Upper lobe of left lung (tissue), 6 donors: ENCODE measurements around the gene SZT2. TPM values are rescaled to one million over a fixed set of nuclear protein-coding genes. Genes with fewer than 3 reads are reported as not detected.

ENCODE experiments used
- ATAC-seq, 2 donors: fragments of 200-7000 bp; cut with Tn5 transposase; one replicate each; pipeline ENCODE4 v1.9.1; 2022; ENCODE audit warnings: mild to moderate bottlenecking in 2 of 2, moderate library complexity in 2 of 2; ENCODE audit not compliant: low FRiP score in 2 of 2
- DNase-seq, 2 donors: peaks; one replicate each; pipeline ENCODE4 v3.0.0-alpha.2; 2019 to 2020
- H3K27ac ChIP-seq, 4 donors: fragments of 200-600 bp; sonication (generic); one replicate each; pipeline ENCODE4 v1.5.1; 2016 to 2019
- H3K27me3 ChIP-seq, 4 donors: fragments of 200-600 bp; sonication (generic); one replicate each; pipeline ENCODE4 v1.5.1; 2017 to 2019
- H3K36me3 ChIP-seq, 4 donors: fragments of 200-600 bp; sonication (generic); one replicate each; pipeline ENCODE4 v1.5.1; 2016 to 2019
- H3K4me1 ChIP-seq, 4 donors: fragments of 200-600 bp; sonication (generic); one replicate each; pipeline ENCODE4 v1.5.1; 2018 to 2019
- H3K4me3 ChIP-seq, 4 donors: fragments of 200-600 bp; sonication (generic); one replicate each; pipeline ENCODE4 v1.5.1; 2017 to 2019; ENCODE audit warnings: mild to moderate bottlenecking in 2 of 4, moderate library complexity in 1 of 4
- H3K9me3 ChIP-seq, 4 donors: fragments of 200-600 bp; sonication (generic); one replicate each; pipeline ENCODE4 v1.5.1; 2018 to 2019
- EP300 ChIP-seq, 4 donors: sonication (generic); formaldehyde crosslinking; IDR thresholded peaks; one replicate each; pipeline ENCODE4 v1.5.1; 2017; ENCODE audit warnings: antibody characterized with exemption in 4 of 4, control low read depth in 2 of 4
- POLR2A ChIP-seq, 4 donors: fragments of 450-650 bp; IDR thresholded peaks; one replicate each; pipeline ENCODE4 v1.5.1; 2016 to 2017; ENCODE audit warnings: antibody characterized with exemption in 4 of 4, mild to moderate bottlenecking in 2 of 4
- POLR2AphosphoS5 ChIP-seq, 2 donors: sonication (generic); formaldehyde crosslinking; IDR thresholded peaks; one replicate each; pipeline ENCODE4 v1.5.1; 2017; ENCODE audit warnings: antibody characterized with exemption in 2 of 2
- WGBS, 2 donors: methylation state at CpG; one replicate each; pipeline ENCODE4 v1.1.5; 2017 to 2018; 5-methylcytosine and 5-hydroxymethylcytosine counted together
- total RNA-seq, 6 donors: library from RNA; depleted of rRNA in 4 of 6; stranded (reverse); fragments of >200 nt in 4 of 6; gene quantifications; one replicate each; pipeline versions ENCODE4 v1.1.0 to v1.2.1, GENCODE V29; 2016 to 2021
- TF ChIP-seq, protein P1 (sequence below), 6 experiments: fragments of 450-650 bp in 4 of 6; fragments of 200-600 bp in 2 of 6; sonication (generic) in 2 of 6; IDR thresholded peaks; one replicate each; pipeline ENCODE4 v1.5.1; 2016 to 2019; ENCODE audit warnings: antibody characterized with exemption in 6 of 6
- donor health status: DM: no; HTN: no; CAD: no; lungs with moderate emphysema.
- donor health status: DM: no; HTN: yes; CAD: no; lungs with severe emphysema.

SZT2 gene
- total RNA-seq, 6 donors from 2014 or later = 33.3 to 184 (median 57.0) TPM

DNA sequence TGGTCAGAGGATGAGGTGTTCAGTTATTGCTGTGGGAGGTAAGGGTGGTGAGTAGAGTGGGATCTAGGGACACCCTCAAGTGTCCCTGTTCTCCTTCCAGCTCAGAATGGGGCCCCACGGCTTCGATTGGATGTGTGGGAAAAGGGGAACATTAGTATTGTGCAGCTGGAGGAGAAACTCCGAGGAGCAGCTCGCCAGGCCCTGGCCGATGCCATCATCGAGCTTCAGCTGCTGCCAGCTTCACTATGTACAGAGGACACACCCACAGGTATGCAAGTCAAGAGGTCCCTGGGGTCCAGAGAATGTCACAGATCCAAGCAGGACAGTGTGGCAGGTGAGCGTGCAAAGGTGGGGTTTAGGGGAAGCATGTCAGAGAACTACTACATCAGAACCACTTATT is 50.1 kb downstream of the SZT2 start:
- no peak overlapping the region for H3K4me3 ChIP-seq
- no peak for TF ChIP-seq POLR2A (IDR thresholded peaks at IDR 0.05)
- no peak for TF ChIP-seq POLR2AphosphoS5 (IDR thresholded peaks at IDR 0.05)
- no peak for TF ChIP-seq EP300 (IDR thresholded peaks at IDR 0.05)
- TF ChIP-seq, protein P1, sequence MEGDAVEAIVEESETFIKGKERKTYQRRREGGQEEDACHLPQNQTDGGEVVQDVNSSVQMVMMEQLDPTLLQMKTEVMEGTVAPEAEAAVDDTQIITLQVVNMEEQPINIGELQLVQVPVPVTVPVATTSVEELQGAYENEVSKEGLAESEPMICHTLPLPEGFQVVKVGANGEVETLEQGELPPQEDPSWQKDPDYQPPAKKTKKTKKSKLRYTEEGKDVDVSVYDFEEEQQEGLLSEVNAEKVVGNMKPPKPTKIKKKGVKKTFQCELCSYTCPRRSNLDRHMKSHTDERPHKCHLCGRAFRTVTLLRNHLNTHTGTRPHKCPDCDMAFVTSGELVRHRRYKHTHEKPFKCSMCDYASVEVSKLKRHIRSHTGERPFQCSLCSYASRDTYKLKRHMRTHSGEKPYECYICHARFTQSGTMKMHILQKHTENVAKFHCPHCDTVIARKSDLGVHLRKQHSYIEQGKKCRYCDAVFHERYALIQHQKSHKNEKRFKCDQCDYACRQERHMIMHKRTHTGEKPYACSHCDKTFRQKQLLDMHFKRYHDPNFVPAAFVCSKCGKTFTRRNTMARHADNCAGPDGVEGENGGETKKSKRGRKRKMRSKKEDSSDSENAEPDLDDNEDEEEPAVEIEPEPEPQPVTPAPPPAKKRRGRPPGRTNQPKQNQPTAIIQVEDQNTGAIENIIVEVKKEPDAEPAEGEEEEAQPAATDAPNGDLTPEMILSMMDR (IDR thresholded peaks at IDR 0.05) = no peak
- H3K27me3 ChIP-seq = no peaks in the 10 kb centered on the region
- peak in 1 of 2 donors; percentile 21 for DNase-seq
- H3K4me1 ChIP-seq = peaks cover 0 to 7% (median 3%) of the 10 kb centered on the region in 4 donors
- H3K27ac ChIP-seq = no peak overlapping the region
- no peaks in the 10 kb centered on the region for H3K9me3 ChIP-seq
- ATAC-seq = no peak
- peaks cover 7 to 90% (median 76%) of the 10 kb centered on the region in 4 donors for H3K36me3 ChIP-seq
- 76 to 86% methylated on average over 7 of the region's 7 CpGs for WGBS, 2 donors

DNA sequence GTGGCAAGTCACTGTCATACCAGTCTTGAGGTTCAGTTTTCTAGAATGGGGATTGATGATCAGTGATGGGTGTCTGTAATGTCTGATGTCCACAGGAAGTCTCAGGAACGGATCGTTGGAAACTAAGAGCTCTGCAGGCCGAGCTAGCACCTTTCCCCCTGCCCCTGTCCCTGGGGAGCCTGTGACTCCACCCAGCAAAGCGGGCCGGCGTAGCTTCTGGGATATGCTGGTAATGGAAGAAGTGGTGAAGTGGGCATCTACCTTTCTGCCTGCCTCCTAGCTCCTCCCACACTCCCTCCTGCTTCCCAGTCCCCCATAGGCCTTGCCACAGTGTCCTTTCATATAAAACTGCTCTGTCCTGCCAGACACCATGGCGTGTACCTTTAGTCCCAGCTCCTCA is 50.7 kb downstream of the SZT2 start:
- no peak overlapping the region for H3K4me3 ChIP-seq
- no peaks in the 10 kb centered on the region for H3K9me3 ChIP-seq
- DNase-seq (peak in 1 of 2 donors; percentile 12), ATAC-seq (no peak)
- H3K27ac ChIP-seq = no peak overlapping the region
- 86 to 90% methylated on average over 1 to 7 of the region's 7 CpGs for WGBS, 2 donors
- TF ChIP-seq, protein P1 (IDR thresholded peaks at IDR 0.05) = no peak
- TF ChIP-seq POLR2AphosphoS5 (IDR thresholded peaks at IDR 0.05) (no peak), EP300 (IDR thresholded peaks at IDR 0.05) (no peak), POLR2A (IDR thresholded peaks at IDR 0.05) (no peak)
- peaks cover 0 to 6% (median 2%) of the 10 kb centered on the region in 4 donors for H3K4me1 ChIP-seq
- no peaks in the 10 kb centered on the region for H3K27me3 ChIP-seq
- H3K36me3 ChIP-seq = peaks cover 7 to 88% (median 75%) of the 10 kb centered on the region in 4 donors

DNA sequence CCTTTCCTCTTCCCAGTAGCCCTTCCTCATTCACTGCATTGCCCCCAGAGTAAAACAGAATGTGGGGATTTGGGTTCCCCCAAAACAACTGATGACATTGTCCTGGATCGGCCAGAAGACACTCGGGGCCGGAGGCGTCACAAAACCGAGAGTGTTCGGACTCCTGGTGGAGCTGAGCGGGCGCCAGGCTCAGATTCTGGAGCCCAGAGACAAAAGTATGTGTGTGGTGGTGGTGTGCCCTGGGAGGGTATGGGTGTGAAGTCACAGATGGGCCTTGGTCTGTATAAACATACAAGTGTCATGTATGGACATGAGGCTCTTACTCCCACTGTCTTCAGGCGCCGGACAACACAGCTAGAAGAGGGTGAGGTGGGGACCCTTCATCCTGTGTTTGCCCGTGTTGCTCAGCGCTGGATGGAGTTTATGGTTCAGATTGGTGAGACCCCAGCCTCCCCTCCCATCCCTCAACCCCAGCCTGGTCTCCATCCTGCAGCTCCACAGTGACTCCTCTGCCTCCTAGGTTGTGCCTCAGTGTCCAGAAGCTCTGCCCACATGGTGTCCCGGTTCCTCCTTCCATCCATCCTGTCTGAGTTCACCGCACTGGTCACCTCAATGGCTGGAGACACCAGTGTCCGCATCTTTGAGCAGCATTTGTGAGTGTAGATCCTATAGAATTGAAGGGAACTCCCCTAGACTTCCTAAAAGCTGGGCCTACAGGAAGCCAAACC is 51.6 kb downstream of the SZT2 start:
- Histone ChIP-seq H3K9me3 (no peaks in the 10 kb centered on the region), H3K27ac (no peak overlapping the region), H3K4me3 (no peak overlapping the region), H3K27me3 (no peaks in the 10 kb centered on the region), H3K36me3 (peaks cover 10 to 93% (median 82%) of the 10 kb centered on the region in 4 donors), H3K4me1 (peaks cover 0 to 2% (median 0%) of the 10 kb centered on the region in 4 donors)
- no peak for TF ChIP-seq POLR2AphosphoS5 (IDR thresholded peaks at IDR 0.05)
- TF ChIP-seq, protein P1 (IDR thresholded peaks at IDR 0.05) = no peak
- no peak for TF ChIP-seq POLR2A (IDR thresholded peaks at IDR 0.05)
- no peak for TF ChIP-seq EP300 (IDR thresholded peaks at IDR 0.05)
- peak in 1 of 2 donors; percentile 6 for DNase-seq
- ATAC-seq = no peak
- 97% methylated on average over 15 of the region's 15 CpGs for WGBS, 2 donors

- Histone ChIP-seq H3K27ac (no peak overlapping the region), H3K27me3 (no peaks in the 10 kb centered on the region), H3K36me3 (peaks cover 17 to 100% (median 87%) of the 10 kb centered on the region in 4 donors), H3K9me3 (no peaks in the 10 kb centered on the region), H3K4me1 (no peaks in the 10 kb centered on the region), H3K4me3 (no peak overlapping the region)
- ATAC-seq = no peak
- TF ChIP-seq POLR2A (IDR thresholded peaks at IDR 0.05) = no peak
- TF ChIP-seq POLR2AphosphoS5 (IDR thresholded peaks at IDR 0.05) = no peak
- no peak for TF ChIP-seq EP300 (IDR thresholded peaks at IDR 0.05)
- TF ChIP-seq, protein P1 (IDR thresholded peaks at IDR 0.05) = no peak
- WGBS, 2 donors = 90 to 96% methylated on average over 13 to 16 of the region's 18 CpGs
- peak; percentile 17 to 58 for DNase-seq
These were observed 52.4 kb downstream of the SZT2 start for GRCh38 chr1:43441894-43442637.
